ENCODE measurements around the gene PCP2. TPM values are rescaled to one million over a fixed set of nuclear protein-coding genes. Genes with fewer than 3 reads are reported as not detected.
"Not testable (repeated sequence)": the region's sequence is repeated elsewhere in the genome, so short reads cannot be mapped to it uniquely, and the experiment has no call there.

PCP2 gene
- total RNA-seq, 2 donors from 2014 or later, result not detected

GRCh38 chr19:7645163-7645562, 11.6 kb upstream of the PCP2 start:
- intact Hi-C loops (cut with DNase I), result no loop called here
- no peak for ATAC-seq

DNA sequence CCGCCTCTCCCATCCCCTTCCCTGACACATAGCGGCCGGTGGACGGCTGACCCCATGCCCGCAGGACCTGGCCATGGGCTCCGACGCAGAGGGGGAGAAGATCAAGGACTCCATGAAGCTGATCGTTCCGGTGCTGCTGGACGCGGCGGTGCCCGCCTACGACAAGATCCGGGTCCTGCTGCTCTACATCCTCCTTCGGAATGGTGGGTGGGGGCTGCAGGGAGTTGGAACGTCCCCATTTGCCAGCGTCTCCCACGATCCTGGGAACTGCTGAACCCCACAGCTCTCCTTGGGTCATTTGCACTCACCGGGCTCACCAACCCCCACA, 11.0 kb upstream of the PCP2 start:
- Histone ChIP-seq H3K36me3 (replicated peaks in 1 of 2; ENCODE audit: insufficient read depth in 1 of 2, low read depth in 2 of 2) (peaks cover 0 to 2% of the 10 kb centered on the region in 2 donors), H3K27me3 (no peaks in the 10 kb centered on the region), H3K4me3 (no peak overlapping the region), H3K9me3 (no peaks in the 10 kb centered on the region), H3K27ac (no peak overlapping the region), H3K4me1 (peaks cover 10% of the 10 kb centered on the region)
- 92% methylated on average over 20 of the region's 20 CpGs; no CpG with 5 or more reads in 1 of the 2 donors for WGBS, 2 donors
- intact Hi-C loops (cut with DNase I), result no loop called here
- no peak for TF ChIP-seq CTCF (IDR thresholded peaks at IDR 0.05)
- no peak for TF ChIP-seq POLR2A (IDR thresholded peaks at IDR 0.05)
- DNase-seq (no peak), ATAC-seq (no peak)

More at GRCh38 chr19:7645163-7645562, 11.6 kb upstream of the PCP2 start:
- WGBS, 2 donors, result 75 to 96% methylated on average over 4 to 14 of the region's 14 CpGs
- H3K4me1 ChIP-seq, result peaks cover 11% of the 10 kb centered on the region
- no peaks in the 10 kb centered on the region for H3K27me3 ChIP-seq
- no peaks in the 10 kb centered on the region for H3K36me3 ChIP-seq (replicated peaks in 1 of 2; ENCODE audit: insufficient read depth in 1 of 2, low read depth in 2 of 2)
- H3K9me3 ChIP-seq, result no peaks in the 10 kb centered on the region
- TF ChIP-seq POLR2A (IDR thresholded peaks at IDR 0.05) (no peak), CTCF (IDR thresholded peaks at IDR 0.05) (no peak)
- H3K4me3 ChIP-seq, result no peak overlapping the region
- H3K27ac ChIP-seq, result no peak overlapping the region
- no peak for DNase-seq

DNA sequence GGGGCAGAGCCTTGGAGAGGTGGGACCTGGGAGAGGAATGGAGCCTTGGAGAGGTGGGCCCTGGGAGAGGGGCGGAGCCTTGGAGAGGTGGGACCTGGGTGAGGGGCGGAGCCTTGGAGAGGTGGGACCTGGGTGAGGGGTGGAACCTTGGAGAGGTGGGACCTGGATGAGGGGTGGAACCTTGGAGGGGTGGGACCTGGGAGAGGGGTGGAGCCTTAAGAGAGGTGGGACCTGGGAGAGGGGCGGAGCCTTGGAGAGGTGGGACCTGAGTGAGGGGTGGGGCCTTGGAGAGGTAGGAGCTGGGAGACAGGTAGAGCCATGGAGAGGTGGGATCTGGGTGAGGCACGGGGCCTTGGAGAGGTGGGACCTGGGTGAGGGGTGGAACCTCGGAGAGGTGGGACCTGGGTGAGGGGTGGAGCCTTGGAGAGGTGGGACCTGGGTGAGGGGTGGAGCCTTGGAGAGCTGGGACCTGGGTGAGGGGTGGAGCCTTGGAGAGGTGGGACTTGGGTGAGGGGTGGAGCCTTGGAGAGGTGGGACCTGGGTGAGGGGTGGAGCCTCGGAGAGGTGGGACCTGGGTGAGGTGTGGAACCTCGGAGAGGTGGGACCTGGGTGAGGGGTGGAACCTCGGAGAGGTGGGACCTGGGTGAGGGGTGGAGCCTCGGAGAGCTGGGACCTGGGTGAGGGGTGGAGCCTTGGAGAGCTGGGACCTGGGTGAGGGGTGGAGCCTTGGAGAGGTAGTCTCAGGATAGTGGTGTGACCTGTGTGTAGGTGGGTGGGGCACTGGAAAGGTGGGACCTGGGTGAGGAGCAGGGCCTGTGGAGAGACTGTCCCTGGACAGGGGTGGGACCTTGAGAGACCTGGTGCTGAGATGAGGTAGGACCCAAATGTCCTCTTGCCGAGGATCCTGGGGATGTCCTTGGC, 10.4 kb upstream of the PCP2 start:
- intact Hi-C loops (cut with DNase I); ATAC-seq; H3K36me3 ChIP-seq (replicated peaks in 1 of 2; ENCODE audit: insufficient read depth in 1 of 2, low read depth in 2 of 2); H3K4me3 ChIP-seq; H3K27ac ChIP-seq; H3K4me1 ChIP-seq; H3K27me3 ChIP-seq; H3K9me3 ChIP-seq: not testable (repeated sequence)
- 54 to 70% methylated on average over 9 to 10 of the region's 10 CpGs for WGBS, 2 donors
- DNase-seq, result peak; percentile 30 to 49 (median 41)

- H3K27me3 ChIP-seq, result no peaks in the 10 kb centered on the region
- no peak overlapping the region for H3K27ac ChIP-seq
- WGBS, 2 donors, result 90 to 94% methylated on average over 7 to 8 of the region's 8 CpGs
- intact Hi-C loops (cut with DNase I), result no loop called here
- DNase-seq, result no peak
- ATAC-seq, result no peak
- no peak for TF ChIP-seq POLR2A (IDR thresholded peaks at IDR 0.05)
- no peak for TF ChIP-seq CTCF (IDR thresholded peaks at IDR 0.05)
- H3K36me3 ChIP-seq (replicated peaks in 1 of 2; ENCODE audit: insufficient read depth in 1 of 2, low read depth in 2 of 2), result peaks cover 0 to 2% of the 10 kb centered on the region in 2 donors
- no peaks in the 10 kb centered on the region for H3K9me3 ChIP-seq
- no peak overlapping the region for H3K4me3 ChIP-seq
- peaks cover 13% of the 10 kb centered on the region for H3K4me1 ChIP-seq
Measured at GRCh38 chr19:7643031-7643415, 9.5 kb upstream of the PCP2 start.

DNA sequence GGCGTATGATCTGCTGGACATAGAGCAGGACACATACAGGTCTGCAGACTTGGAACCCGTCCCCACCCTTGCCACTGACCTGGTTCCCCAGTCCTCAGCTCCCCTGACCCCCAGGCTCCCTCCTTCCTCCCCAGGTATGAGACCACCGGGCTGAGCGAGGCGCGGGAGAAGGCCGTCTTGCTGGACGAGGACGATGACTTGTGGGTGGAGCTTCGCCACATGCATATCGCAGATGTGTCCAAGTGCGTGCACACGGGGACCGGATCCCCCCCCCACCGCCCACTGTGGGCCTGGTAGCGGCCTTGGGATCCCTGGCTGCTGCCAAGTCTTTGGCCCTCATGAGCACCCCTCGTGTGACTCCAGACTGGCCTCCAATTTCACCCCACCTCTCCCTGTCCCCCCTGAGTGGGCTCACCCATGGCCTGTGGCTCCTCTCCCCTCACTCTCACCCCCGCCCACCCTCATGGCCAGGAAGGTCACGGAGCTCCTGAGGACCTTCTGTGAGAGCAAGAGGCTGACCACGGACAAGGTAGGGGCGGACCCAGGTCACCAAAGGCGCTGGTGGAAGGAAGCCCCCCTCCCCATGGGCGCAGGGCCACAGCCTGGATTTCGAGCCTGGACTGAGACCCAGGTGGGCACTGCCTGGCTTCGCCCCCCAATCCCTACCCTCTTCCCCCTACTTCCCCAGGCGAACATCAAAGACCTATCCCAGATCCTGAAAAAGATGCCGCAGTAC, 8.9 kb upstream of the PCP2 start:
- intact Hi-C loops (cut with DNase I), result no loop called here
- DNase-seq, result peak in 1 of 4 donors; percentile 11
- H3K27ac ChIP-seq, result no peak overlapping the region
- H3K9me3 ChIP-seq, result no peaks in the 10 kb centered on the region
- peaks cover 0 to 2% of the 10 kb centered on the region in 2 donors for H3K36me3 ChIP-seq (replicated peaks in 1 of 2; ENCODE audit: insufficient read depth in 1 of 2, low read depth in 2 of 2)
- ATAC-seq, result no peak
- no peak for TF ChIP-seq CTCF (IDR thresholded peaks at IDR 0.05)
- no peak for TF ChIP-seq POLR2A (IDR thresholded peaks at IDR 0.05)
- 81 to 93% methylated on average over 17 to 19 of the region's 27 CpGs for whole genome bisulfite sequencing, 2 donors
- H3K4me3 ChIP-seq, result no peak overlapping the region
- H3K4me1 ChIP-seq, result peaks cover 18% of the 10 kb centered on the region
- H3K27me3 ChIP-seq, result no peaks in the 10 kb centered on the region

All from body of pancreas (tissue), 4 donors.